ENCODE data around the gene TNFRSF8. TPM values are rescaled to one million over a fixed set of nuclear protein-coding genes. Genes with fewer than 3 reads are reported as not detected.

Gene TNFRSF8
- total and polyA plus RNA-seq, 9 of the 15 experiments (the other 6 are each of a cell fraction or from before 2014, with no cell fraction given), result 3.5 to 38.4 (median 17.1) TPM

DNA sequence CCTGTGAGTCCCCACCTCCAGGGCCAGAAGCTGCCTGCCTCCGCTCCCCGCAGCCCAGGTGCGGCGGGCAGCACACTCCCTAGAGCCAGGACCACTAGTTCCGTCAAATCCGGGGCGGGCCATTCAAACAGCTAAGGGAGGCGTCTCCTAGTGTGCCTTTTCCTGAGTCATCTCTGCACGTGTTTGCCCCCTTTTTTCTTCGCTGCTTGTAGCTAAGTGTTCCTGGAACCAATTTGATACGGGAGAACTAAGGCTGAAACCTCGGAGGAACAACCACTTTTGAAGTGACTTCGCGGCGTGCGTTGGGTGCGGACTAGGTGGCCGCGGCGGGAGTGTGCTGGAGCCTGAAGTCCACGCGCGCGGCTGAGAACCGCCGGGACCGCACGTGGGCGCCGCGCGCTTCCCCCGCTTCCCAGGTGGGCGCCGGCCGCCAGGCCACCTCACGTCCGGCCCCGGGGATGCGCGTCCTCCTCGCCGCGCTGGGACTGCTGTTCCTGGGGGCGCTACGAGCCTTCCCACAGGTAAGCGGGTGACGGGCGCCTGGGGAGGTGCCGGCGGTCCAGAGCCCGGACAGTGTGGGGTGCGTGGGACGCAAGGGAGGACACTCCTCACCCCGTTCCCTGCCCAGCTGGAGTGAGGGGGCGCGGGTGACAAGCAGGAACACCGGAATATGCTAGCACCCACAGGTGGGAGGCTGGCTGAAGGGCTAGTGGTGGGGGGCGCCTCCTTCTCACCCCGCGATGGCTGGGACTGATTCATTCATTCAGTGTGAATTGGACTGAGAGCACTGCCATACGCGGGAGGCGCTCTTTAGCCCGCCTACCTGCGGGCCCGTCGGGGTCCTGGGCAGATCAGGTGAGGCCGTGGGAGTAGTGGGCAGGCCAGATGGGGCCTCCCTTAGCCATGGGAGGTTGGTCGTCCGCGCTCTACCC lies at the start of gene TNFRSF8 (continued):
- TF ChIP-seq, protein P1, sequence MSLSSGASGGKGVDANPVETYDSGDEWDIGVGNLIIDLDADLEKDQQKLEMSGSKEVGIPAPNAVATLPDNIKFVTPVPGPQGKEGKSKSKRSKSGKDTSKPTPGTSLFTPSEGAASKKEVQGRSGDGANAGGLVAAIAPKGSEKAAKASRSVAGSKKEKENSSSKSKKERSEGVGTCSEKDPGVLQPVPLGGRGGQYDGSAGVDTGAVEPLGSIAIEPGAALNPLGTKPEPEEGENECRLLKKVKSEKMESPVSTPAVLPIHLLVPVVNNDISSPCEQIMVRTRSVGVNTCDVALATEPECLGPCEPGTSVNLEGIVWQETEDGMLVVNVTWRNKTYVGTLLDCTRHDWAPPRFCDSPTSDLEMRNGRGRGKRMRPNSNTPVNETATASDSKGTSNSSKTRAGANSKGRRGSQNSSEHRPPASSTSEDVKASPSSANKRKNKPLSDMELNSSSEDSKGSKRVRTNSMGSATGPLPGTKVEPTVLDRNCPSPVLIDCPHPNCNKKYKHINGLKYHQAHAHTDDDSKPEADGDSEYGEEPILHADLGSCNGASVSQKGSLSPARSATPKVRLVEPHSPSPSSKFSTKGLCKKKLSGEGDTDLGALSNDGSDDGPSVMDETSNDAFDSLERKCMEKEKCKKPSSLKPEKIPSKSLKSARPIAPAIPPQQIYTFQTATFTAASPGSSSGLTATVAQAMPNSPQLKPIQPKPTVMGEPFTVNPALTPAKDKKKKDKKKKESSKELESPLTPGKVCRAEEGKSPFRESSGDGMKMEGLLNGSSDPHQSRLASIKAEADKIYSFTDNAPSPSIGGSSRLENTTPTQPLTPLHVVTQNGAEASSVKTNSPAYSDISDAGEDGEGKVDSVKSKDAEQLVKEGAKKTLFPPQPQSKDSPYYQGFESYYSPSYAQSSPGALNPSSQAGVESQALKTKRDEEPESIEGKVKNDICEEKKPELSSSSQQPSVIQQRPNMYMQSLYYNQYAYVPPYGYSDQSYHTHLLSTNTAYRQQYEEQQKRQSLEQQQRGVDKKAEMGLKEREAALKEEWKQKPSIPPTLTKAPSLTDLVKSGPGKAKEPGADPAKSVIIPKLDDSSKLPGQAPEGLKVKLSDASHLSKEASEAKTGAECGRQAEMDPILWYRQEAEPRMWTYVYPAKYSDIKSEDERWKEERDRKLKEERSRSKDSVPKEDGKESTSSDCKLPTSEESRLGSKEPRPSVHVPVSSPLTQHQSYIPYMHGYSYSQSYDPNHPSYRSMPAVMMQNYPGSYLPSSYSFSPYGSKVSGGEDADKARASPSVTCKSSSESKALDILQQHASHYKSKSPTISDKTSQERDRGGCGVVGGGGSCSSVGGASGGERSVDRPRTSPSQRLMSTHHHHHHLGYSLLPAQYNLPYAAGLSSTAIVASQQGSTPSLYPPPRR (CRISPR knock-in tag; IDR thresholded peaks at IDR 0.05; ENCODE audit: borderline replicate concordance), result peak; percentile 53; the same call in 1 of the 2 replicates
- TF ChIP-seq, protein P2, sequence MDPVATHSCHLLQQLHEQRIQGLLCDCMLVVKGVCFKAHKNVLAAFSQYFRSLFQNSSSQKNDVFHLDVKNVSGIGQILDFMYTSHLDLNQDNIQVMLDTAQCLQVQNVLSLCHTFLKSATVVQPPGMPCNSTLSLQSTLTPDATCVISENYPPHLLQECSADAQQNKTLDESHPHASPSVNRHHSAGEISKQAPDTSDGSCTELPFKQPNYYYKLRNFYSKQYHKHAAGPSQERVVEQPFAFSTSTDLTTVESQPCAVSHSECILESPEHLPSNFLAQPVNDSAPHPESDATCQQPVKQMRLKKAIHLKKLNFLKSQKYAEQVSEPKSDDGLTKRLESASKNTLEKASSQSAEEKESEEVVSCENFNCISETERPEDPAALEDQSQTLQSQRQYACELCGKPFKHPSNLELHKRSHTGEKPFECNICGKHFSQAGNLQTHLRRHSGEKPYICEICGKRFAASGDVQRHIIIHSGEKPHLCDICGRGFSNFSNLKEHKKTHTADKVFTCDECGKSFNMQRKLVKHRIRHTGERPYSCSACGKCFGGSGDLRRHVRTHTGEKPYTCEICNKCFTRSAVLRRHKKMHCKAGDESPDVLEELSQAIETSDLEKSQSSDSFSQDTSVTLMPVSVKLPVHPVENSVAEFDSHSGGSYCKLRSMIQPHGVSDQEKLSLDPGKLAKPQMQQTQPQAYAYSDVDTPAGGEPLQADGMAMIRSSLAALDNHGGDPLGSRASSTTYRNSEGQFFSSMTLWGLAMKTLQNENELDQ (CRISPR knock-in tag; IDR thresholded peaks at IDR 0.05; ENCODE audit: borderline replicate concordance), result peak; percentile 98
- no peak for TF ChIP-seq ILK (tag; IDR thresholded peaks at IDR 0.05; ENCODE audit: borderline replicate concordance, low read depth)
- no peak for TF ChIP-seq ESRRB (CRISPR knock-in tag; IDR thresholded peaks at IDR 0.05; ENCODE audit: borderline replicate concordance)
- no peak for TF ChIP-seq FOXJ2 (tag; IDR thresholded peaks at IDR 0.05)
- TF ChIP-seq ZNF764 (CRISPR knock-in tag; IDR thresholded peaks at IDR 0.05; ENCODE audit: low read depth), result no peak
- no peak for TF ChIP-seq SMARCC2 (IDR thresholded peaks at IDR 0.05; ENCODE audit: low read depth)
- no peak for TF ChIP-seq TSC22D4 (tag; IDR thresholded peaks at IDR 0.05)
- no peak for TF ChIP-seq ZNF253 (CRISPR knock-in tag; conservative IDR thresholded peaks at IDR 0.05)
- no peak for TF ChIP-seq SLC30A9 (CRISPR knock-in tag; IDR thresholded peaks at IDR 0.05)
- TF ChIP-seq NCOA1 (IDR thresholded peaks at IDR 0.05; ENCODE audit: low read depth), result no peak
- peak; percentile 43; the same call in 1 of the 2 replicates for TF ChIP-seq BCOR (IDR thresholded peaks at IDR 0.05)
- TF ChIP-seq SREBF2 (CRISPR knock-in tag; IDR thresholded peaks at IDR 0.05), result no peak
- TF ChIP-seq RFX1 (IDR thresholded peaks at IDR 0.05), result no peak
- no peak for TF ChIP-seq HOXB6 (CRISPR knock-in tag; IDR thresholded peaks at IDR 0.05; ENCODE audit: borderline replicate concordance)
- TF ChIP-seq, protein P3, sequence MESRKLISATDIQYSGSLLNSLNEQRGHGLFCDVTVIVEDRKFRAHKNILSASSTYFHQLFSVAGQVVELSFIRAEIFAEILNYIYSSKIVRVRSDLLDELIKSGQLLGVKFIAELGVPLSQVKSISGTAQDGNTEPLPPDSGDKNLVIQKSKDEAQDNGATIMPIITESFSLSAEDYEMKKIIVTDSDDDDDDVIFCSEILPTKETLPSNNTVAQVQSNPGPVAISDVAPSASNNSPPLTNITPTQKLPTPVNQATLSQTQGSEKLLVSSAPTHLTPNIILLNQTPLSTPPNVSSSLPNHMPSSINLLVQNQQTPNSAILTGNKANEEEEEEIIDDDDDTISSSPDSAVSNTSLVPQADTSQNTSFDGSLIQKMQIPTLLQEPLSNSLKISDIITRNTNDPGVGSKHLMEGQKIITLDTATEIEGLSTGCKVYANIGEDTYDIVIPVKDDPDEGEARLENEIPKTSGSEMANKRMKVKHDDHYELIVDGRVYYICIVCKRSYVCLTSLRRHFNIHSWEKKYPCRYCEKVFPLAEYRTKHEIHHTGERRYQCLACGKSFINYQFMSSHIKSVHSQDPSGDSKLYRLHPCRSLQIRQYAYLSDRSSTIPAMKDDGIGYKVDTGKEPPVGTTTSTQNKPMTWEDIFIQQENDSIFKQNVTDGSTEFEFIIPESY (CRISPR knock-in tag; IDR thresholded peaks at IDR 0.05), result peak; percentile 97
- no peak for TF ChIP-seq XRCC5 (IDR thresholded peaks at IDR 0.05; ENCODE audit: low read depth, low read length)
- TF ChIP-seq CEBPB (tag; IDR thresholded peaks at IDR 0.05), result no peak
